ENCODE results near the gene DEF6.
"Not testable (repeated sequence)": the region's sequence is repeated elsewhere in the genome, so short reads cannot be mapped to it uniquely, and the experiment has no call there.

DEF6 gene

GRCh38 chr6:35328108-35328723 is 30.6 kb downstream of the DEF6 start:
- no peaks in the 10 kb centered on the region for H3K27me3 Mint-ChIP-seq
- no peak overlapping the region for H3K27ac Mint-ChIP-seq
- no peak overlapping the region for H3K4me3 Mint-ChIP-seq
- CTCF ChIA-PET, result interaction anchor here (0.6 to 8.9 kb wide), 14 partner anchors 10 to 341 kb away, joined by 3 to 174 read pairs (median 4); partner anchors contain the start of genes DEF6 and PPARD
- H3K9me3 Mint-ChIP-seq, result peaks cover 6% of the 10 kb centered on the region
- peaks cover 28% of the 10 kb centered on the region for H3K4me1 Mint-ChIP-seq
- no peak for DNase-seq
- H3K36me3 Mint-ChIP-seq, result peaks cover 40% of the 10 kb centered on the region

GRCh38 chr6:35328965-35329364 is 31.3 kb downstream of the DEF6 start:
- not testable (repeated sequence) for H3K27me3 Mint-ChIP-seq, DNase-seq, H3K4me3 Mint-ChIP-seq
- H3K9me3 Mint-ChIP-seq, result peaks cover 12% of the 10 kb centered on the region
- CTCF ChIA-PET, result interaction anchor here (0.6 to 8.9 kb wide), 5 partner anchors 24 to 285 kb away, joined by 3 to 174 read pairs (median 3); partner anchors contain the start of gene DEF6
- H3K36me3 Mint-ChIP-seq, result peaks cover 42% of the 10 kb centered on the region
- peak overlapping the region; percentile 24 for H3K27ac Mint-ChIP-seq
- peaks cover 29% of the 10 kb centered on the region for H3K4me1 Mint-ChIP-seq

- DNase-seq, result no peak
- no peak overlapping the region for H3K4me3 Mint-ChIP-seq
- H3K4me1 Mint-ChIP-seq, result peaks cover 29% of the 10 kb centered on the region
- no peak overlapping the region for H3K27ac Mint-ChIP-seq
- peaks cover 38% of the 10 kb centered on the region for H3K36me3 Mint-ChIP-seq
- CTCF ChIA-PET, result interaction anchor here (0.5 to 8.9 kb wide), 3 partner anchors 32 to 677 kb away, joined by 3 to 174 read pairs (median 3); partner anchors contain the start of gene DEF6
- peaks cover 23% of the 10 kb centered on the region for H3K9me3 Mint-ChIP-seq
- H3K27me3 Mint-ChIP-seq, result peaks cover 13% of the 10 kb centered on the region
Measured at GRCh38 chr6:35330541-35331119, 33.0 kb downstream of the DEF6 start.

- Mint-ChIP-seq H3K9me3 (peaks cover 24% of the 10 kb centered on the region), H3K4me1 (peaks cover 32% of the 10 kb centered on the region), H3K27me3 (peaks cover 19% of the 10 kb centered on the region), H3K27ac (peak overlapping the region; percentile 19), H3K36me3 (peaks cover 40% of the 10 kb centered on the region)
- DNase-seq, result peak; percentile 77
- CTCF ChIA-PET, result interaction anchor here (0.7 to 8.9 kb wide), 5 partner anchors 10 to 115 kb away, joined by 3 to 174 read pairs (median 3); partner anchors contain the start of gene DEF6
- H3K4me3 Mint-ChIP-seq, result not testable (repeated sequence)
Measured at GRCh38 chr6:35332074-35332887, 34.7 kb downstream of the DEF6 start.

GRCh38 chr6:35341557-35341956 is 43.9 kb downstream of the DEF6 start:
- CTCF ChIA-PET, result interaction anchor here (0.6 to 7.2 kb wide), 21 partner anchors 9 to 211 kb away, joined by 3 to 114 read pairs (median 4); partner anchors contain the start of genes DEF6, FANCE and RPL10A
- H3K27me3 Mint-ChIP-seq, result peaks cover 13% of the 10 kb centered on the region
- H3K4me3 Mint-ChIP-seq, result peak overlapping the region; percentile 95
- H3K9me3 Mint-ChIP-seq, result no peaks in the 10 kb centered on the region
- DNase-seq, result no peak
- H3K27ac Mint-ChIP-seq, result no peak overlapping the region
- H3K4me1 Mint-ChIP-seq, result peaks cover 53% of the 10 kb centered on the region
- peaks cover 32% of the 10 kb centered on the region for H3K36me3 Mint-ChIP-seq

- DNase-seq, result peak; percentile 98
- Mint-ChIP-seq H3K4me3 (peak within 1 kb of the TSS; percentile 95), H3K27me3 (peaks cover 7% of the 10 kb centered on the region), H3K36me3 (peaks cover 31% of the 10 kb centered on the region), H3K27ac (peak within 1 kb of the TSS; percentile 86), H3K9me3 (no peaks in the 10 kb centered on the region), H3K4me1 (peaks cover 53% of the 10 kb centered on the region)
- CTCF ChIA-PET, result interaction anchor here (0.6 to 7.2 kb wide), 24 partner anchors 10 to 394 kb away, joined by 3 to 114 read pairs (median 4); partner anchors contain the start of genes DEF6, FANCE and RPL10A
Measured at GRCh38 chr6:35342258-35343091, 44.9 kb downstream of the DEF6 start, which contains the start of gene PPARD. Gene PPARD, plus strand, starts transcription at chr6:35342558. Its CDS starts 68,530 bp downstream, at chr6:35411088.

- no peak for DNase-seq
- H3K27me3 Mint-ChIP-seq, result peaks cover 7% of the 10 kb centered on the region
- H3K36me3 Mint-ChIP-seq, result peaks cover 34% of the 10 kb centered on the region
- H3K4me3 Mint-ChIP-seq, result peak overlapping the region; percentile 95
- peaks cover 57% of the 10 kb centered on the region for H3K4me1 Mint-ChIP-seq
- H3K9me3 Mint-ChIP-seq, result no peaks in the 10 kb centered on the region
- peak overlapping the region; percentile 78 for H3K27ac Mint-ChIP-seq
- CTCF ChIA-PET, result interaction anchor here (1.0 to 7.2 kb wide), 12 partner anchors 21 to 393 kb away, joined by 3 to 114 read pairs (median 6); partner anchors contain the start of genes DEF6 and RPL10A
Measured at GRCh38 chr6:35343092-35343834, 45.6 kb downstream of the DEF6 start.

GRCh38 chr6:35343835-35344550 is 46.4 kb downstream of the DEF6 start:
- CTCF ChIA-PET, result interaction anchor here (1.5 to 7.2 kb wide), 7 partner anchors 47 to 123 kb away, joined by 7 to 114 read pairs (median 9); partner anchors contain the start of genes DEF6 and RPL10A
- peaks cover 4% of the 10 kb centered on the region for H3K27me3 Mint-ChIP-seq
- peak overlapping the region; percentile 95 for H3K4me3 Mint-ChIP-seq
- peaks cover 64% of the 10 kb centered on the region for H3K4me1 Mint-ChIP-seq
- DNase-seq, result no peak
- H3K27ac Mint-ChIP-seq, result peak overlapping the region; percentile 72
- peaks cover 40% of the 10 kb centered on the region for H3K36me3 Mint-ChIP-seq
- no peaks in the 10 kb centered on the region for H3K9me3 Mint-ChIP-seq

GRCh38 chr6:35351422-35351821 is 53.8 kb downstream of the DEF6 start:
- Mint-ChIP-seq H3K27me3 (no peaks in the 10 kb centered on the region), H3K4me3 (no peak overlapping the region), H3K27ac (no peak overlapping the region)

GRCh38 chr6:35352735-35353134 is 55.1 kb downstream of the DEF6 start:
- Mint-ChIP-seq H3K27ac (no peak overlapping the region), H3K4me1 (peaks cover 28% of the 10 kb centered on the region), H3K9me3 (no peaks in the 10 kb centered on the region), H3K27me3 (no peaks in the 10 kb centered on the region), H3K36me3 (peaks cover 60% of the 10 kb centered on the region), H3K4me3 (no peak overlapping the region)
- no peak for DNase-seq
- CTCF ChIA-PET, result no interaction called here

More at GRCh38 chr6:35351422-35351821, 53.8 kb downstream of the DEF6 start:
- DNase-seq, result no peak
- Mint-ChIP-seq H3K4me1 (peaks cover 40% of the 10 kb centered on the region), H3K36me3 (peaks cover 55% of the 10 kb centered on the region), H3K9me3 (no peaks in the 10 kb centered on the region)
- CTCF ChIA-PET, result no interaction called here

GRCh38 chr6:35354361-35355135 is 56.9 kb downstream of the DEF6 start:
- DNase-seq, result no peak
- Mint-ChIP-seq H3K4me1 (peaks cover 22% of the 10 kb centered on the region), H3K36me3 (peaks cover 63% of the 10 kb centered on the region), H3K27me3 (no peaks in the 10 kb centered on the region), H3K27ac (no peak overlapping the region), H3K9me3 (no peaks in the 10 kb centered on the region), H3K4me3 (no peak overlapping the region)
- CTCF ChIA-PET, result no interaction called here

Data from activated naive CD4-positive, alpha-beta T cell treated with anti-CD3 and anti-CD28 coated beads, Interleukin-2, amount 10 ng/mL, durations not matched to agents 7 days and 5 days (primary cell).